Esophagus muscularis mucosa (tissue), 4 donors: Measurements from ENCODE around the gene HES1. TPM values are rescaled to one million over a fixed set of nuclear protein-coding genes. Genes with fewer than 3 reads are reported as not detected.

Experiments used
- DNase-seq: peaks from one replicate; pipeline ENCODE4 v3.0.0-alpha.2; 2017; ENCODE audit errors: extremely low spot score
- H3K27ac ChIP-seq, 4 donors: fragments of 200-600 bp; sonication (generic); replicated peaks in 1 of 4; 1 replicate in 3 of 4; 2 replicates in 1 of 4; pipeline ENCODE4 v1.5.1; 2016 to 2019; ENCODE audit warnings: mild to moderate bottlenecking in 1 of 4
- H3K27me3 ChIP-seq, 4 donors: fragments of 200-600 bp; sonication (generic); one replicate each; pipeline versions ENCODE4 v1.5.1 to v1.6.0; 2016 to 2019
- H3K36me3 ChIP-seq, 4 donors: fragments of 200-600 bp; sonication (generic); one replicate each; pipeline ENCODE4 v1.5.1; 2016 to 2019
- H3K4me1 ChIP-seq, 4 donors: fragments of 200-600 bp; sonication (generic); one replicate each; pipeline ENCODE4 v1.5.1; 2016 to 2019
- H3K4me3 ChIP-seq, 4 donors: fragments of 200-600 bp; sonication (generic); 1 replicate in 2 of 4; 2 replicates in 2 of 4; pipeline ENCODE4 v1.5.1; 2016 to 2019; ENCODE audit warnings: mild to moderate bottlenecking in 4 of 4, moderate library complexity in 1 of 4
- H3K9me3 ChIP-seq, 4 donors: fragments of 200-600 bp; sonication (generic); 1 replicate in 3 of 4; 2 replicates in 1 of 4; pipeline ENCODE4 v1.5.1; 2016 to 2019
- EP300 ChIP-seq: sonication (generic); formaldehyde crosslinking; IDR thresholded peaks from one replicate; pipeline ENCODE4 v1.6.1; 2017; ENCODE audit warnings: antibody characterized with exemption
- POLR2A ChIP-seq: fragments of 450-650 bp; IDR thresholded peaks from one replicate; pipeline ENCODE4 v1.6.1; 2017; ENCODE audit warnings: antibody characterized with exemption, moderate library complexity, mild to moderate bottlenecking, low read depth
- POLR2AphosphoS5 ChIP-seq, 2 donors: sonication (generic); formaldehyde crosslinking; IDR thresholded peaks; one replicate each; pipeline ENCODE4 v1.6.1; 2017; ENCODE audit warnings: antibody characterized with exemption in 2 of 2
- WGBS: methylation state at CpG from one replicate; pipeline ENCODE4 v1.1.5; 2018; 5-methylcytosine and 5-hydroxymethylcytosine counted together
- intact Hi-C: fragments of 100-400 bp; cut with DNase I; formaldehyde crosslinking; loops from one replicate; pipeline ENCODE4 v1.15.1; 2023
- total RNA-seq, 4 donors: library from RNA; depleted of rRNA; stranded (reverse); fragments of >200 nt; gene quantifications; one replicate each; pipeline versions ENCODE4 v1.1.0 to v1.2.1, GENCODE V29; 2016
- TF ChIP-seq, protein P1 (sequence below), 3 experiments: fragments of 200-600 bp in 2 of 3; fragments of 450-650 bp in 1 of 3; sonication (generic) in 2 of 3; IDR thresholded peaks; one replicate each; pipeline ENCODE4 v1.5.1; 2017 to 2019; ENCODE audit warnings: antibody characterized with exemption in 3 of 3, mild to moderate bottlenecking in 2 of 3, moderate library complexity in 1 of 3

The HES1 gene
- total RNA-seq, 4 donors from 2014 or later, result 12.0 to 32.3 (median 26.9) TPM

DNA sequence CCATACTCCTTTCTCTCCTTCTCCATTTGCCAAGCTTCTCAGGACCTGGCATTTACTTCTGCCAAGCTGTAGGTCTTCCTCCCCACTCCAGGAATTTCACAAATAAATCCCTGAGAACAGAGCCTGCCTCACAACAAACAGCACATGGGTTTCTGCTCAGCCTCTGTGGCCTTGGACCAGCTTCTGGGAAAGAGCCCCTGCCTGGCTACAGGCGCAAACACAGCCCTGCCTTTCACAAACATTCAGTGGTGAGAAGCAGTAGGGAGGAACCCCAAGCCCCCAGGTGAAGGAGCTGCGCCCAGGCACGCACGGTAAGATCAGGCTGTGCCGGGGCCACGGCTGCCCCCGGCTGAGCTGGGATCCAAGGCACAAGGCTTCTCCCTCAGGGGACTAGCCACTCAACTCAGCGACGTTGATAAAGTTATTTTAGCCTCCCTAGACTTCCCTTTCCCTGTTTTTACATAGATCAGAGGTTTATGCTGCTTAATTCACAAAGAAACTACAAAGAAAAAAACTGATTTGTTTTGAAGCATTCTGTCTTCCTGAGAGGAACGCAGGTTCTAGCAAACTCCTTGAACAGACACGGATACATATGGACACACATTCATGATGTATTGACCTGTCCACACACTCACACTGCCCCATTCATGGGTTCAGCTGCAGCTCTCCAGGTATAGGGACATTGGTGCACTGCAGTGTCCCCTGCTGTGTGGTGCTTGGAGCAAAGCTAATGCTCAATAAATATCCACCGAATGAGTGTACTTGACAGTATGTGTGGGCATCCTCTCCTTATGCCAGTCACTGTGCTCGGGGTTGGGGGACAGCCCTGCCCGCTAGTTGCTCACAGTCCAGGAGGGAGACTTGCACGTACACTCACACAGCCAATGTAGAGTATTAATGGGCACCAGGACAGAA, 25.4 kb downstream of the HES1 start:
- Histone ChIP-seq H3K4me3 (no peak overlapping the region), H3K27ac (no peak overlapping the region), H3K9me3 (no peaks in the 10 kb centered on the region), H3K4me1 (peaks cover under 1 to 5% (median 3%) of the 10 kb centered on the region in 4 donors), H3K36me3 (no peaks in the 10 kb centered on the region), H3K27me3 (no peaks in the 10 kb centered on the region)
- TF ChIP-seq POLR2A (no peak), EP300 (no peak), POLR2AphosphoS5 (IDR thresholded peaks at IDR 0.05) (no peak)
- TF ChIP-seq, protein P1, sequence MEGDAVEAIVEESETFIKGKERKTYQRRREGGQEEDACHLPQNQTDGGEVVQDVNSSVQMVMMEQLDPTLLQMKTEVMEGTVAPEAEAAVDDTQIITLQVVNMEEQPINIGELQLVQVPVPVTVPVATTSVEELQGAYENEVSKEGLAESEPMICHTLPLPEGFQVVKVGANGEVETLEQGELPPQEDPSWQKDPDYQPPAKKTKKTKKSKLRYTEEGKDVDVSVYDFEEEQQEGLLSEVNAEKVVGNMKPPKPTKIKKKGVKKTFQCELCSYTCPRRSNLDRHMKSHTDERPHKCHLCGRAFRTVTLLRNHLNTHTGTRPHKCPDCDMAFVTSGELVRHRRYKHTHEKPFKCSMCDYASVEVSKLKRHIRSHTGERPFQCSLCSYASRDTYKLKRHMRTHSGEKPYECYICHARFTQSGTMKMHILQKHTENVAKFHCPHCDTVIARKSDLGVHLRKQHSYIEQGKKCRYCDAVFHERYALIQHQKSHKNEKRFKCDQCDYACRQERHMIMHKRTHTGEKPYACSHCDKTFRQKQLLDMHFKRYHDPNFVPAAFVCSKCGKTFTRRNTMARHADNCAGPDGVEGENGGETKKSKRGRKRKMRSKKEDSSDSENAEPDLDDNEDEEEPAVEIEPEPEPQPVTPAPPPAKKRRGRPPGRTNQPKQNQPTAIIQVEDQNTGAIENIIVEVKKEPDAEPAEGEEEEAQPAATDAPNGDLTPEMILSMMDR (IDR thresholded peaks at IDR 0.05), result no peak
- intact Hi-C loops, result no loop called here
- no peak for DNase-seq
- WGBS, result 70% methylated on average over 14 of the region's 15 CpGs

DNA sequence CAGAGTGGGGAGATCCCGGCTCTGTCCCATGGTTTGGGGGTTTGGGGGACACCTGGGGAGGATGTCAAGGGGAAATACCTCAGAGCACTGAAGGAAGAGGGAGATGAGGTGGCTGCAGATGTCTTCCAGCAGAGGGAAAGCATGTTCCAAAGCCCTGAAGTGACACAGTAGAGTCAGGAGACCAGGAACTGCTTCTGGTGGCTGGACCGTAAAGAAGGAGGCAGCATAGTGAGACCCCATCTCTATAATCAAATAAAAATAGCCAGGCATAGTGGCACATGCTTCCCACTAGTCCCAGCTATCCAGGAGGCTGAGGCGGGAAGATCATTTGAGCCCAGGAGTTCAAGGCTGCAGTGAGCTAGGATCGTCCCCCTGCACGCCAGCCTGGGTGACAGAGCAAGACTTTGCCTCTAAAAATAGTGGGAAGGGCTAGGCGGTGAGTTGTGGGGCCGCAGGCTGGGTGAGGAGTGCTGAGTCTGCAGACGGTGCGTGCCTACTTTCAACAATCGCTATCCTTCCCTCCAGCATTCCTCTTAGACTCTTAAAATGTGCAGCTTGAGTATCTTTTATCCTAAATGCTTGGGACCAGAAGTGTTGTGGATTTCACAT, 26.2 kb downstream of the HES1 start:
- Histone ChIP-seq H3K27ac (no peak overlapping the region), H3K4me1 (peaks cover 8 to 13% (median 11%) of the 10 kb centered on the region in 4 donors), H3K36me3 (no peaks in the 10 kb centered on the region), H3K9me3 (no peaks in the 10 kb centered on the region), H3K4me3 (no peak overlapping the region), H3K27me3 (no peaks in the 10 kb centered on the region)
- intact Hi-C loops, result no loop called here
- WGBS, result 90% methylated on average over 10 of the region's 10 CpGs
- DNase-seq, result no peak
- TF ChIP-seq POLR2AphosphoS5 (IDR thresholded peaks at IDR 0.05) (no peak), EP300 (no peak), POLR2A (no peak)
- TF ChIP-seq, protein P1 (IDR thresholded peaks at IDR 0.05), result no peak

DNA sequence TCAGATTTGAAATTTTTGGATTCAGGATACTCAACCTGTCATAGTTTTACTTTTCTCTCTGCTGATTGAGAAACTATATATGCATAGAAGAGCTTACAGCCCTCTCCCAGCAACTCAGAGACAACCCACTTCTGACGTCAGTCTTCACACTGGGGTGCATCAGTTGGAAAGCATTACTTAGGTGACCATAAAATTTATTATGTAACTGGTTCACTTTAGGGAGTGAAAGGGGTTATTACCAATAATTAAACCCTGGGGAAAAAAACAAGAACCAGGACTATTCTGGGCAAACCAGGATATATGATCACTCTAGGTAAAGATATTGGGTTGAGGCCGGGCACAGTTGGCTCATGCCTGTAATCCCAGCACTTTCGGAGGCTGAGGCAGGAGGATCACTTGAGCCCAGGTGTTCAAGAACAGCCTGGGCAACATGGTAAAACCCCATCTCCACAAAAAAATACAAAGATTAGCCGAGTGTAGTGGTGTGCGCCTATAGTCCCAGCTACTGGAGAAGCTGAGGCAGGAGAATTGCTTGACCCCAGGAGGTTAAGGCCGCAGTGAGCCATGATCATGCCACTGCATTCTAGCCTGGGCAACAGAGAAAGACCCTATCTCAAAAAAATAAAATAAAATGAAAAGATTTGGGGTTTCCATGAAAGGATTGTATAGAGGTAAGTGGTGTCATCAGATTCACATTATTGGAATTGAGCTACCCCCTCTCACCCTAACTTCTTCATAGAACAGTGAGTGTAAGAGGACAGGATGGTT, 27.1 kb downstream of the HES1 start:
- no peak for DNase-seq
- no peak for TF ChIP-seq EP300
- TF ChIP-seq, protein P1 (IDR thresholded peaks at IDR 0.05), result no peak
- no peak for TF ChIP-seq POLR2AphosphoS5 (IDR thresholded peaks at IDR 0.05)
- no peak for TF ChIP-seq POLR2A
- H3K4me1 ChIP-seq, result peaks cover 8 to 18% (median 14%) of the 10 kb centered on the region in 4 donors
- intact Hi-C loops, result no loop called here
- H3K4me3 ChIP-seq, result no peak overlapping the region
- no peaks in the 10 kb centered on the region for H3K9me3 ChIP-seq
- H3K27me3 ChIP-seq, result no peaks in the 10 kb centered on the region
- WGBS, result 93% methylated on average over 6 of the region's 6 CpGs
- H3K27ac ChIP-seq, result no peak overlapping the region
- H3K36me3 ChIP-seq, result no peaks in the 10 kb centered on the region

DNA sequence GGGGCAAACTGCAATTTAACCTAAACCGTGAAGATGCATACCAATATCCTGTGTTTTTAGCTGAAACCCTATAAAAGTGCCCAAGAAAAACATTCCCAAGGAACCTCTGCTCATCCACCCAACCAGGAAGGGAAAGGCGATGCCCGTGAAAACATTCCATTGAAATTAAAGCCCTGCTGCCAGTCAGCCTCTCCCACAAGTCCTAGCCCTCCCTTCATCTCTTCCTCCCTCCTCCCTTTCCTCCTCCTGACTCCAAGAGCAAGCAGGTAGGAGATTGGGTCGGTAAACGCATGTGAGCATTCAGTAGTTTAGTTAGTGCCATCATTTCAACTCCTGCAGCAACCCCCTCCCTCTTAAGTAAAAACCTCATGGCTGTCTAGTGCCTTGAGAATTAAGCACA, 27.7 kb downstream of the HES1 start:
- no peak overlapping the region for H3K27ac ChIP-seq
- intact Hi-C loops, result no loop called here
- no peaks in the 10 kb centered on the region for H3K27me3 ChIP-seq
- no peaks in the 10 kb centered on the region for H3K9me3 ChIP-seq
- no peak overlapping the region for H3K4me3 ChIP-seq
- H3K4me1 ChIP-seq, result peaks cover 8 to 18% (median 14%) of the 10 kb centered on the region in 4 donors
- 85% methylated on average over 5 of the region's 5 CpGs for WGBS
- no peaks in the 10 kb centered on the region for H3K36me3 ChIP-seq
- DNase-seq, result no peak
- no peak for TF ChIP-seq POLR2AphosphoS5 (IDR thresholded peaks at IDR 0.05)
- TF ChIP-seq, protein P1 (IDR thresholded peaks at IDR 0.05), result no peak
- TF ChIP-seq POLR2A, result no peak
- no peak for TF ChIP-seq EP300
